RPMI8226 (cell line): ENCODE data around the gene GZMM.

Source experiments
- DNase-seq: peaks from one replicate; pipeline ENCODE4 v3.0.0-alpha.2; 2015

The GZMM gene

GRCh38 chr19:543910-544608 is at the start of gene GZMM:
TSS of gene GZMM (plus strand) at chr19:544053. CDS start at chr19:544072, 19 bp downstream.
- no peak for DNase-seq

- no peak for DNase-seq
Observed at GRCh38 chr19:494171-495080, 49.4 kb upstream of the GZMM start.

- DNase-seq: no peak
Observed at GRCh38 chr19:495081-495401, 48.8 kb upstream of the GZMM start.

GRCh38 chr19:495402-496111 is 48.3 kb upstream of the GZMM start:
- DNase-seq: no peak

- DNase-seq: no peak
Observed at GRCh38 chr19:496112-496665, 47.7 kb upstream of the GZMM start, which contains the start of gene MADCAM1. TSS of gene MADCAM1 (plus strand) at chr19:496486. CDS start at chr19:496500, 14 bp downstream.

GRCh38 chr19:496986-497385 is 46.9 kb upstream of the GZMM start:
- DNase-seq: no peak

- DNase-seq: no peak
Observed at GRCh38 chr19:497491-497868, 46.4 kb upstream of the GZMM start.

- no peak for DNase-seq
Observed at GRCh38 chr19:497869-498510, 45.9 kb upstream of the GZMM start.

GRCh38 chr19:498511-498891 is 45.4 kb upstream of the GZMM start:
- no peak for DNase-seq

- no peak for DNase-seq
Observed at GRCh38 chr19:498977-499623, 44.8 kb upstream of the GZMM start.

- DNase-seq: no peak
Observed at GRCh38 chr19:501646-502045, 42.2 kb upstream of the GZMM start.

- no peak for DNase-seq
Observed at GRCh38 chr19:504616-505015, 39.2 kb upstream of the GZMM start.

- peak; percentile 99 for DNase-seq
Observed at GRCh38 chr19:506404-507285, 37.2 kb upstream of the GZMM start.

GRCh38 chr19:507286-508203 is 36.3 kb upstream of the GZMM start, which contains the start of gene TPGS1:
TSS of gene TPGS1 (plus strand) at chr19:507497. CDS start at chr19:507507, 10 bp downstream.
- DNase-seq: peak; percentile 86

- DNase-seq: no peak
Observed at GRCh38 chr19:508204-509150, 35.4 kb upstream of the GZMM start.

- peak; percentile 94 for DNase-seq
Observed at GRCh38 chr19:510606-511100, 33.2 kb upstream of the GZMM start.

GRCh38 chr19:511101-511851 is 32.6 kb upstream of the GZMM start:
- peak; percentile 94 for DNase-seq
